Tibial nerve (tissue), 4 donors: ENCODE measurements around the gene DNTT. TPM values are rescaled to one million over a fixed set of nuclear protein-coding genes. Genes with fewer than 3 reads are reported as not detected.

Experiments used
- DNase-seq, 2 donors: peaks; one replicate each; pipeline ENCODE4 v3.0.0-alpha.2; 2019; ENCODE audit warnings: low spot score in 2 of 2
- H3K27ac ChIP-seq, 4 donors: fragments of 200-600 bp; sonication (generic) in 3 of 4; one replicate each; pipeline ENCODE4 v1.5.1; 2017 to 2019; ENCODE audit warnings: mild to moderate bottlenecking in 1 of 4
- H3K27me3 ChIP-seq, 2 donors: fragments of 200-600 bp; sonication (generic) in 1 of 2; one replicate each; pipeline versions ENCODE4 v1.5.1 to v1.6.0; 2017 to 2019
- H3K36me3 ChIP-seq, 3 donors: fragments of 200-600 bp; sonication (generic); one replicate each; pipeline ENCODE4 v1.5.1; 2018 to 2019
- H3K4me1 ChIP-seq, 4 donors: fragments of 200-600 bp; sonication (generic) in 3 of 4; one replicate each; pipeline ENCODE4 v1.5.1; 2017 to 2019
- H3K4me3 ChIP-seq, 4 donors: fragments of 200-600 bp; sonication (generic) in 3 of 4; one replicate each; pipeline ENCODE4 v1.5.1; 2017 to 2019; ENCODE audit warnings: mild to moderate bottlenecking in 1 of 4, moderate library complexity in 1 of 4
- H3K9me3 ChIP-seq, 4 donors: fragments of 200-600 bp; sonication (generic) in 3 of 4; one replicate each; pipeline ENCODE4 v1.5.1; 2017 to 2019
- CTCF ChIP-seq, 5 experiments: fragments of 200-600 bp in 3 of 5; fragments of 450-650 bp in 2 of 5; sonication (generic) in 3 of 5; IDR thresholded peaks; one replicate each; pipeline ENCODE4 v1.5.1; 2016 to 2019; ENCODE audit warnings: antibody characterized with exemption in 5 of 5, mild to moderate bottlenecking in 3 of 5, moderate library complexity in 2 of 5
- EP300 ChIP-seq, 2 donors: sonication (generic); formaldehyde crosslinking; IDR thresholded peaks; one replicate each; pipeline ENCODE4 v1.6.1; 2017; ENCODE audit warnings: antibody characterized with exemption in 2 of 2, mild to moderate bottlenecking in 1 of 2
- POLR2A ChIP-seq, 2 donors: fragments of 450-650 bp; IDR thresholded peaks; one replicate each; pipeline ENCODE4 v1.6.1; 2017; ENCODE audit warnings: antibody characterized with exemption in 2 of 2, mild to moderate bottlenecking in 2 of 2, moderate library complexity in 2 of 2
- WGBS, 2 donors: methylation state at CpG; one replicate each; pipeline ENCODE4 v1.1.5; 2018; 5-methylcytosine and 5-hydroxymethylcytosine counted together
- total RNA-seq, 4 donors: library from RNA; depleted of rRNA; stranded (reverse); fragments of >200 nt; gene quantifications; one replicate each; pipeline ENCODE4 v1.1.0, GENCODE V29; 2016

Gene DNTT
- total RNA-seq: not detected

- H3K27me3 ChIP-seq: peaks cover 0 to 9% of the 10 kb centered on the region in 2 donors
- no peaks in the 10 kb centered on the region for H3K4me1 ChIP-seq
- no peak within 1 kb of the TSS for H3K27ac ChIP-seq
- no peak within 1 kb of the TSS for H3K4me3 ChIP-seq
- H3K36me3 ChIP-seq: no peaks in the 10 kb centered on the region
- no peaks in the 10 kb centered on the region for H3K9me3 ChIP-seq
- WGBS, 2 donors: 87 to 91% methylated on average over 8 of the region's 8 CpGs
- TF ChIP-seq EP300 (IDR thresholded peaks at IDR 0.05) (no peak), CTCF (IDR thresholded peaks at IDR 0.05) (no peak), POLR2A (IDR thresholded peaks at IDR 0.05) (no peak)
- DNase-seq: no peak
These were observed at the start of gene DNTT for GRCh38 chr10:96304230-96304629. DNTT (plus strand) TSS chr10:96304434; CDS start chr10:96304498, 64 bp downstream.

GRCh38 chr10:96254976-96255375, 49.3 kb upstream of the DNTT start:
- no peak overlapping the region for H3K27ac ChIP-seq
- no peak for DNase-seq
- no peaks in the 10 kb centered on the region for H3K27me3 ChIP-seq
- 52 to 68% methylated on average over 5 of the region's 5 CpGs for WGBS, 2 donors
- no peaks in the 10 kb centered on the region for H3K9me3 ChIP-seq
- H3K4me1 ChIP-seq: no peaks in the 10 kb centered on the region
- H3K4me3 ChIP-seq: no peak overlapping the region
- no peak for TF ChIP-seq CTCF (IDR thresholded peaks at IDR 0.05)
- no peak for TF ChIP-seq EP300 (IDR thresholded peaks at IDR 0.05)
- TF ChIP-seq POLR2A (IDR thresholded peaks at IDR 0.05): no peak
- H3K36me3 ChIP-seq: no peaks in the 10 kb centered on the region

- no peaks in the 10 kb centered on the region for H3K27me3 ChIP-seq
- no peak overlapping the region for H3K27ac ChIP-seq
- TF ChIP-seq POLR2A (IDR thresholded peaks at IDR 0.05): no peak
- TF ChIP-seq CTCF (IDR thresholded peaks at IDR 0.05): no peak
- no peak for TF ChIP-seq EP300 (IDR thresholded peaks at IDR 0.05)
- no peak for DNase-seq
- H3K36me3 ChIP-seq: no peaks in the 10 kb centered on the region
- 42 to 57% methylated on average over 6 of the region's 6 CpGs for WGBS, 2 donors
- no peaks in the 10 kb centered on the region for H3K9me3 ChIP-seq
- no peak overlapping the region for H3K4me3 ChIP-seq
- no peaks in the 10 kb centered on the region for H3K4me1 ChIP-seq
These were observed 48.5 kb upstream of the DNTT start for GRCh38 chr10:96255549-96256333.

- WGBS, 2 donors: 33 to 61% methylated on average over 4 of the region's 4 CpGs
These were observed 46.3 kb upstream of the DNTT start for GRCh38 chr10:96257944-96258343.

More at GRCh38 chr10:96257944-96258343, 46.3 kb upstream of the DNTT start:
- Histone ChIP-seq H3K36me3 (no peaks in the 10 kb centered on the region), H3K27ac (peak overlapping the region in 1 of 4 donors; percentile 3), H3K4me3 (no peak overlapping the region), H3K4me1 (no peaks in the 10 kb centered on the region), H3K27me3 (no peaks in the 10 kb centered on the region), H3K9me3 (no peaks in the 10 kb centered on the region)
- peak in 1 of 2 donors; percentile 17 for DNase-seq
- TF ChIP-seq EP300 (IDR thresholded peaks at IDR 0.05) (peak in 1 of 2 donors; percentile 46), CTCF (IDR thresholded peaks at IDR 0.05) (no peak)
